ENCODE measurements around the gene GATAD1.
"Not testable (repeated sequence)": the region's sequence is repeated elsewhere in the genome, so short reads cannot be mapped to it uniquely, and the experiment has no call there.

Gene GATAD1

DNA sequence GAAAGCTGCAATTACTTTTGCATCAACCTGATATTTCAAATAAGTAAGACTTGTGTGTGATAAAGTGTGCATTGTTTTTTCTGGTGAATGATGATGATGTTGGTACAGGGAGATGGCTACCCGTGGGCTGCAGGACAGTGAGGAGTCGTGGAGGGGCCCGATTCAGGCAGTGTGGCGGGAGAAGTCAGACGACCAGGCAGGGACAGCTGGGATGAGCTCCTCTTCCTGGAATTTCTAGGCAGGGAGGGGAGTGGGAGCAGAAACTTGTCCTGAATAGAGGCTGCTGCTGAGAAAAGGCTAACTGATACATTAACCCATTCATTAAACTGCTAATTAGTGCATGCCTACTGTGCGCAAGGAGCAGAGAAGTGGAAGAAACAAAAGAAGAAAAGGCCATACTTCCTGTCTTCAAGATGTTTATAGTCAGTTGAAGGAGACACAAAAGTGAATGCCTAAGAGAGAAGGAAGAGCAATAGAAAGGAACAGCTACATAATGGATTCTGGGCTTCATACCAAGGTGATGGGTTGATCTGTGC, 9.3 kb upstream of the GATAD1 start:
- no peak for FAIRE-seq

DNA sequence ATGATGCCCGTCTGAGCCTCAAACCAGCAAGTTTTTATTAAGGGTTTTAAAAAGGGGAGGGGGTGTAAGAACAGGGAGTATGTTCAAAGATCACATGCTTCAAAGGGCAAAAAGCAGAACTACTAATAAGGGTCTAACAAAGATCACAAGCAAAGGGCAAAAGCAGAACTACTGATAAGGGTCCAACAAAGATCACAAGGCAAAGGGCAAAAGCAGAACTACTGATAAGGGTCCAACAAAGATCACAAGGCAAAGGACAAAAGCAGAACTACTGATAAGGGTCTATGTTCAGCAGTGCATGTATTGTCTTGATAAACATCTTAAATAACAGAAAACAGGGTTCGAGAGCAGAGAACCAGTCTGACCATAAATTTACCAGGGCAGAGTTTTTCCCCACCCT, 4.6 kb upstream of the GATAD1 start:
- not testable (repeated sequence) for FAIRE-seq

DNA sequence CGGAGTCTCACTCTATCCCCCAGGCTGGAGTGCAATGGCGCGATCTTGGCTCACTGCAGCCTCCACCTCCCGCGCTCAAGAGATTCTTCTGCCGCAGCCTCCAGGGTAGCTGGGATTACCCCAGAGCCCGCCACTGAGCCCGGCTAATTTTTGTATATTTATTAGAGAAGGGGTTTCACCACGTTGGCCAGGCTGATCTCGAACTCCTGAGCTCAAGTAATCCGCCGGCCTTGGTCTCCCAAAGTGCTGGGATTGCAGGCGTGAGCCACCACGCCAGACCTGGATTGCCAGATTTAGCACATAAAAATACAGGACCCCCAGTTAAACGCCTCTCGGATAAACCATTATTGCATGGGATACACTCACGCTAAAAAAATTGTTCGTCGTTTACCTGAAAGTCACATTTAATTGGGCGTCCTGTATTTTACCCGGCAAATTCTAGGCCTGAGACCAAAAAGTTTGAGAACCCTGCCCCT, 375 bp upstream of the GATAD1 start:
- FAIRE-seq = peak; percentile 69

DNA sequence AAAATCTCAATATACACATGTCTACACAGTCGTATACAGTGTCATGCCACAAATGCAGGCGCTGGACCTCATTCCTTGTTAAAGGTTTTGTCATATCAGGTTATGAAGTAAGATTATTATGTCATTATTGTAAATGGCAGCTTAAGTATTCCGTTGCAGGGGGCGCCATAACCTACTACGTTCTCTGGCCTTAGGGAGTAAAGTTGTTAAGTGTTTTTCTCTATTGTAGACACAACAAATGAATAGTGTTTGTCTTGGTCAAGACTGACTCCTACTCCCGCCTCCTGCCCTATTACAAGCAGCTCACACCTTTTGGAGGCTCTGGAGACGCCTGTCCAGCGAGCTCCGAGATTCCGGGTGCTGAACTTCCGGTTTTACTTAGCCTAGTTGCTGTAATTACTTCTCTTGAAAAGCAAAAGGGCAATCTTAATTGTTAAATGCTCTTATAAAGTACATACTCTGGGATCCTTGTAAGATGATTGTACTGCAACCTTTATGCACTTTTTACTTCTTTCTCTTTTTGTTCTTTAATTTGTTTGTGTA, 994 bp downstream of the GATAD1 start:
- no peak for FAIRE-seq

DNA sequence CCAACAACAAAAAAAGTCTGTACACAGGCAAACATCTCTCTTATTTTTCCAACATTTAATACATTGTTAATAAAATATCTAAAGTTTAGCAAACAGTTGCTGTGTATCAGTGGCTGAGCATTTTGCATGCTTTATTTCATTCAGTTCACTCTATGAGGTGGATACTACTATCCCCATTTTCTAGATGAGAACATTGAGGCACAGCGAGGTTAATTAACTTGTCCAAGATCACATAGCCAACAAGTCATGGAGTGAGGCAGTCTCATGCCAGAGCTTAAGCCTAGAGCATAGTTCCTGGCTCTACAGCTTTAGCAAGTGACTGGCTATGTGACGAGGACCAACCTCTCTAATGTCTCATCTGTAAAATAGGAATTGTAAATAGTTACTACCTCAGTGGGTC, 4.4 kb downstream of the GATAD1 start:
- FAIRE-seq = no peak

DNA sequence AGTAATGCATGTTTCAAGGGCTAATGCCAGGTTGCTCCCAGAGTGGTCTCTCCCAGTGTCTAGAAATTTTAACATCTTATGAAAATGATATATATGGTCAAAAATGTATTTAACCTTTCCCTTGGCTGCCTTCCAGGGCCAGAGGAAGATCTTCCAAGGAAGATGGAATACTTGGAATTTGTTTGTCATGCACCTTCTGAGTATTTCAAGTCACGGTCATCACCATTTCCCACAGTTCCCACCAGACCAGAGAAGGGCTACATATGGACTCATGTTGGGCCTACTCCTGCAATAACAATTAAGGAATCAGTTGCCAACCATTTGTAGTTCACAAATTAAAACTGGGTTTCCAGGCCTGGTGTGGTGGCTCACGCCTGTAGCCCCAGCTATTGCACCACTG, 9.0 kb downstream of the GATAD1 start:
- FAIRE-seq = no peak

DNA sequence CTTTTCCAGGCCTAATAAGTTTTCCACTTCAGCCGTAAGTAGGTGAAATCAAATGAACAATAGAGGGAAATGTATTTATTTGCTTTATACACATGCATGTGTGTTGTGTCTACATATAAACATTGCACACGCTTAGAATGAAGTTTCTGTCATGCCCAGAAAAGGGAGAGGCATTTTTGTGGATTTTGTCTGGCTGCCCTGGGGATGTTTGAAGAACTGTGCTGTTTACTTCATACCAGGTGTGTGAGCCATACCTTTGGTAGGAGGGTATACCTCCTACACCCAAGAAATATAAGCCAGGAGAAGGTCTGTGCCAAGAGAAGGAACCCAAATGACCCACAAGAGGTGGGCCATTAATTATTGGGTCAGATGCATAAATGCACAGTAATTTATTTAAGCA, 12.8 kb downstream of the GATAD1 start:
- no peak for FAIRE-seq

DNA sequence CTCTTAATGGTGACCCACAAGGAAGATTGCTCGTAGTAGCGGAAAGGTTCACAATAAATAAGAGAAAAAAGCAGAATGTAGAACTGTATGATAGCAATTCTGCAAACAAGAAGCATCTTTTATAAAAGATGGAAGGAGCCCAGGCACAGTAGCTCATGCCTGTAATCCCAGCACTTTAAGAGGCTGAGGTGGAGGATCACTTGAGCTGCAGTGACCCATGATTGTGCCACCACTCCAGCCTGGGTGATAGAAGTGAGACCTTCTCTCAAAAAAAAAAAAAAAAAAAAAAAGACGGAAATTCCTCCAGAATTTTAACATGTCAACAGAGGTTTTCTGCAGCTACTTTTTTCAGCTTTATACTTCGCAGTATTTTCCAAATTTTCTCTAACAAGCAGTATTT, 13.2 kb downstream of the GATAD1 start:
- no peak for FAIRE-seq

DNA sequence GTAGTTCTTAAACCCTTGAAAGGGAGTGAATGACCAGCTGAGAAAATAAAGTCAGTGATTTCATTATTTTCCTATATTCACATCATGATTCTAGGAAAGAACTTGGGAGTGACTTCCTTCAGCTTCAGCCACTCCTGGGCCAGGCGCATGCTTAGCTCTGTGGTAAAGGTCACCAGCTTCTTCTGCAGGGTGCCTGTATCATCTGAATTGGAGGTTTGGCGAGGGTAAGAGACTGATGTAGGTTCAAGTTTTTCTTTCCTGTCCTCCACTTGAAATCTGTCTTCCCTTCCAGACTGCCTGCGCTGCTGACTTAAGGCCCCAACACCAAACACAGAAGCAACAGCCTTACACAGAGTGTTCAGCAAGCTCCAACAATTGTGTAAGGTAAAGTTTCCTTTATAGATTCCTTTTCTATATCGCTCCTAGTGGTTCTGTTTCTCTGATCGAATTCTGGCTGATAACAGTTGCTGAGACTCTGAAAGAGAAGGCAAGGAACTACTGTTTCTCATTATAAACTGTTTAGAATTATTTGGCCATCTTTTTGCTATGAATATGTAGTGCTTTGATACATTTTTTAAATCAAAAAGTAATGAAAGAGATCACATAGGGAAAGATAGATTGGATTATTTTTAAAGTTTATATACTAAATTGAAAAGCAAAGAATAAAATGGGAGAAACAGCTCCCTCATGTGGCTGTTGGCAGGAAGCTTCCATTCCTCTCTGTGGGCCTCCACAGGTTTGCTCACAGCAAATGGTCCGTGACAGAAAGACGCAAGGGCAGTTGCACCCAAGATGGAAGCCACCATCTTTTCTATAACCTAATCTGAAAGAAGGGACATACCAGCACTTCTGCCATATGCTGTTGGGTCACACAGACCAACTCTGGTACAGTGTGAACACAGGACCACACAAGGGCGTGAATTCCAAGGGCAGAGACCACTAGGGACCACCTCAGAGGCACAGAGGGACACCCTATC, 14.0 kb downstream of the GATAD1 start:
- FAIRE-seq = no peak

DNA sequence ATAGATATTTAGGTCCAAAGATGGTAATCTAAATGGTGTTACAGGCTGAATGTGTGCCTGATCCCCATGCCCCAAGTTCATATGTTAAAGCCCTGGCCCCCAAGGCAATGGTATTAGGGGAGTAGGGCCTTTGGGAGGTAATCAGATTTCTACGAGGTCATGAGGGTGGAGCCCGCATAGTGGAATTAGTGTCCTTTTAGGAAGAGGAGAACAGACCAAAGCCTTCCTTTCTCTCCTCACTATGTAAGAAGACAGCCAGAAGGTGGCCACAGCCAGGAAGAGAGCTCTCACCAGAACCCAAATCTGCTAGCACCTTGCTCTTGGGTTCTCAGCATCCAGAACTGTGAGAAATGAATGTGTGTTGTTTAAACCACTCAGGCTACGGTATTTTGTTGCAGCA, 15.3 kb downstream of the GATAD1 start:
- FAIRE-seq = no peak

DNA sequence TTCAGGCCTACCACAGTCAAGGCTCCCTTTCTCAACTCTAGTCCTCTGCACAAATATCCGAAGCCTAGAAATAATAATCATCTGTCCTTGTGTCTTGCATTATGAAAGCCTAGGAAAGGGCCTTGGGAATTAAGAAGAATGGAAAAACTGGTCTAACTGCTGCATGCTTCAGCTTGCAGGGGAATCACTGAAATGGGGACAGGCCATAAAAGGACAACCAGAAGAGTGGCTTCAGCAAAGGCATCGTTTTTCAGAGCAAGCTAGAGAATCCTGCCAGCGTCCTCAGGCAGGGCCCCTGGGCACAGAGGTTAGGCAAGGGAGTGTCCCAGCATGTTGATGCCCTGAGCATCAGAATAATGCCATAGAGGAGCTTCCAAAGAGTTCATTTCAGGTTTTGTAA, 17.2 kb downstream of the GATAD1 start:
- FAIRE-seq = no peak

DNA sequence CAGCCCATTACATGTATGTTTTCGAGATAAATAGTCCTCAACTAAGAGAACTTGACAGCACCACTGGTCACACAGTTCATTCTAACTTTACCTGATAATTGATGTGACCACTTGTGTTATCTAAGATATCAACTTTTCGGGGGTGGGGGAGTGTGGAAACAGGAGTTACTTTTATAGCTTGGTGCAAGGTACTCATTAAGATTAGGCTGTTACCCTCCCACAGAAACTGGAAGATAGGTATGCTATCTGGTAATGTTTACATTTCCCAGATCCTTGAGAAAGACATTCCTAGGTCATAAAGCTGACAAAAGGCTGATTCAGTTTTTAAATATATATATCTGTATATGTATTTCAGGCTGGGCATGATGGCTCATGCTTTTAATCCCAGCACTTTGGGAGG, 19.4 kb downstream of the GATAD1 start:
- no peak for FAIRE-seq

DNA sequence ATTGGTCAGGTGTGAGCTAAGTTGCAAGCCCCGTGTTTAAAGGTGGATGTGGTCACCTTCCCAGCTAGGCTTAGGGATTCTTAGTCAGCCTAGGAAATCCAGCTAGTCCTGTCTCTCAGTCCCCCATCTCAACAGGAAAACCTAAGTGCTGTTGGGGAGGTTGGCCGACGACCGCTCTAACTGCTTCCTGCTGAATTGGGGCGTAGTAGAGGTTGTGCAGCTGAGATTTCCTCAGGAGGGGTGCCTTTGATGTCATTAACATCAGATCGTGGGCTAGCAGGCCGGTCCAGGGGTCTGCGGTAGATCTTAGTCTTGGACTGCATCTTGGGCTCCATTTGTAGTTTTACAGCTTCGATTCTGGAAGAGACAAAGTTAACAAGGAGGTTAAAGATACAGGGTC, 21.3 kb downstream of the GATAD1 start:
- FAIRE-seq = not testable (repeated sequence)

DNA sequence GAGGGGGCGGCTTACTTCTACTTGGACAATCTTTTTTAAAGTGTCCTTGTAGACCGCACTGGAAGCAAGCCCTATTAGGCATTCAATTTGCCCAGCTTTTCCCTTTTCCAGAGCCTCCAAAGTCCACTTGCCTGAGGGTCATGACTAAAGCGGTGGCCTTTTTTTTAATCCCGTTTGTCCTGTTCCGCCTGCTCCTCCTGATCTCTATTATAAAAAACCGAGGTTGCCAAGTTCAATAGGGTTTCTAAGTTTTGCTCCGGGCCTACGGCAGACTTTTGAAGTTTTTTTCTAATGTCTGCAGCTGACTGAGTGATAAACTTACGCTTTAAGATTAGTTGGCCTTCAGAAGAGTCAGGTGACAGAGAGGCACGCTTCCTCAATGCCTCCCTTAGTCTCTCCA, 26.7 kb downstream of the GATAD1 start:
- not testable (repeated sequence) for FAIRE-seq

DNA sequence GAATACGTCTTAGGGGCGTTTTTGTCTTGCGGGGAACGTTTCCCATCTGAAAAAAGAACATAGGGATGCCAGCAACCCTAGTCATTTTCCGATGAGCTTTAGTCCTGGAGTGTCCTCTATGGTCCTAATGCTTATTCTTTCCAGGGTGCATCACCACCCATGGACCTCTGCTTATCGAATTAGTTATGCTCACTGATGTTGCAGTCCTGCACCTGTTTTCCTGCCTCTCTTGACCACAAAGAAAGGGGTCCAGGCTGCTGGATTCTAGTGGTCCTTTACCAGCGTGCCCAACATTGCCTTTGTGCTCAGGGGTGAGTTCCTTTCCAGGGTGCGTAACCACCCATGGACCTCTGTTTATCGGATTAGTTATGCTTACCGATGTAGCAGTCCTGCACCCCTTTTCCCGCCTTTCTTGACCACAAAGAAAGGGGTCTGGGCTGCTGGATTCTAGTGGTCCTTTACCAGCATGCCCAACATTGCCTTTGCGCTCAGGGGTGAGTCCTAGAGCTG, 28.0 kb downstream of the GATAD1 start:
- FAIRE-seq = not testable (repeated sequence)

DNA sequence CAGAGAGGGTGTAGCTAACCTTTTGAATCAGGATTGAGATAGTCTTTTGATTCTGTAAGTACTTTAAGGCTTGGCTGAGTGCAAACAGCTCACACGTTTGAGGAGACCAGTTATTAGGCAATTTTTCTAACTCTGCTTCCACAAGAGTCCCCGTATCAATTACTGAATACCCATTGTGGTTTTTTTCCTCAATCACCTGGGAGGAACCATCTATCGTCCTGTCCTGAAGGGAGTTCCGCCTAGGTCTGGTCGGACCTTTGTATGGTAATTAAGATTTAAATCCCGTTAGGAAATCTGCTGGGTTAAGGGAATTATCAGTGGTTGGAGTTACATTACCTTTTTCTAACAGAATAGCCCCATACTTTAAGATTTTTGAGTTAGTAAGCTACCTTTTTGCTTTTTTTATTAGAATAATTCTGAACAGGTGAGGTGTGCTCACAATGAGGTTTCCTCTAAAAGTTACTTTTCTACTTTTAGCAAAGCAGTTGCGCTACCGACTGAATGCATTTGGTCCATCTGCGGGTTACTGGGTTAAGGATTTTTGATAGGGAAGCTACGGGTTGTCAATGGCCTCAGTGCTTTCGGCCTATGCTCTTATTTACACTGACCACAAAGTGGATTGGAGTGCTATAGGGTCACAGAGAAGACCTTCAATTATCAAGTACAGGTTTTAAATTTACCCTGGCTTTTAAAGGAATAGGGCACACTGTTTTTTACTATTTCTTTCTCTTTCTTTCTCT, 28.7 kb downstream of the GATAD1 start:
- not testable (repeated sequence) for FAIRE-seq

DNA sequence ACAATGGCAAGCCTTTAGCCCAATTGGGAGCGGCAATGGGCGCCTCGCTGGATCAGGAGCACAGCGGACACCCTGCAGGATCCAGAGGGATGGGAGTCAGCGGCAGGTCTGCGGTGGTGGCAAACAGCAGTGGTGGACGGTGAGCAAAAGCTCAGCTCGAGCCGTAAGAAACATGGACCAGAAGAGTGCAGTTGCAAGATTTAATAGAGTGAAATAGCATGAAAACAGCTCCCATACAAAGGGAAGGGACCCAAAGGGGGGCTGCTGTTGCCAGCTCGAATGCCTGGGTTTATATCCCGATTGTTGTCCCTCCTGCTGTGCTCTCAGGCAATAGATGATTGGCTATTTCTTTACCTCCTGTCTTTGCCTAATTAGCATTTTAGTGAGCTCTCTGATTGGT, 30.4 kb downstream of the GATAD1 start, which contains the start of gene ERVW-1:
Gene ERVW-1 (minus strand): TSS at position 266 of the 400 bp plus-strand sequence. CDS start 7,565 bp downstream, outside the sequence.
- FAIRE-seq = not testable (repeated sequence)

DNA sequence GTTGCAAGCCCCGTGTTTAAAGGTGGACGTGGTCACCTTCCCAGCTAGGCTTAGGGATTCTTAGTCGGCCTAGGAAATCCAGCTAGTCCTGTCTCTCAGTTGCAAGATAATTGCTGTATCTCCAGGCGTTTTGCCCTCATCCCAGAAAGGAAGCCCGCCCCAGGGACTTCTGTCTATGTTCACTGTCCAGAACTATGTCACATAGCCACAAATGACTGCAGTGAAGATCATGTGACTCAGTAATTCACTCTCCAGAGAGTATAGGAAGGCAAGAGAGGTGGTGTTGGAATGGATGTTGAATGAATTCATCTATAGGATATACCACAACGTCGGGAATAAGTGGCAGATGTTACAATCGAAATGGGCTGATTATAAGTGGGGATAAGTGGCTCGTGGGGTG, 30.8 kb downstream of the GATAD1 start:
- FAIRE-seq = no peak

DNA sequence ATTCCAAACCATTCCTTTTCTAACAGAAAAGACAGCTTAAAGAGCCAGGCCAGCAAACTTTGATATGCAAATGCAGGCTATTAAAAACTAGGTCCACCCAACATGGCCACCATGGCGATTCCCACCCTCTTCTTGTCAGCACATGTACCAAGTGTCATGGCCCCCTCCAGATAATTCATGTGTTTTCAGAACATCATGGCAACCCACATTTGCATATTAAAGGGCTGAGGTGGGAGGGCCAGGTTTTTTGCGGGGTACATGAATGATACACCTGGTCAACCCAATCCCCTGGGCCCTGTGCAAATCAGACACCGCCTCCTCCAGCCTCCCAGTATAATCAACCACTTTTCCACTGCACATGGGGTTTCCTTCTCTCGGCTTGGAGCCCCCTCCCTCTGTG, 31.4 kb downstream of the GATAD1 start:
- FAIRE-seq = no peak

DNA sequence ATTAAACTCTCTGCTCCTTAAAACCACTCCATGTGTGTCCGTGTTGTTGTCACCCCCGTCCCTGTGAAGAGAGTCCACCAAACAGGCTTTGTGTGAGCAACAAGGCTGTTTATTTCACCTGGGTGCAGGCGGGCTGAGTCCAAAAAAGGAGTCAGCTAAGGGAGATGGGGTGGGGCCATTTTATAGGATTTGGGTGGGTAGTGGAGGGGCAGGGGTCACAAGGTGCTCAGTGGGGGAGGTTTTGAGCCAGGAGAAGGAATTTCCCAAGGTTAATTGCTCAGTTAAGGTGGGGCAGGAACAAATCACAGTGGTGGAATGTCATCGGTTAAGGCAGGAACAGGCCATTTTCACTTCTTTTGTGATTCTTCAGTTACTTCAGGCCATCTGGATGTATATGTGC, 31.9 kb downstream of the GATAD1 start:
- not testable (repeated sequence) for FAIRE-seq

DNA sequence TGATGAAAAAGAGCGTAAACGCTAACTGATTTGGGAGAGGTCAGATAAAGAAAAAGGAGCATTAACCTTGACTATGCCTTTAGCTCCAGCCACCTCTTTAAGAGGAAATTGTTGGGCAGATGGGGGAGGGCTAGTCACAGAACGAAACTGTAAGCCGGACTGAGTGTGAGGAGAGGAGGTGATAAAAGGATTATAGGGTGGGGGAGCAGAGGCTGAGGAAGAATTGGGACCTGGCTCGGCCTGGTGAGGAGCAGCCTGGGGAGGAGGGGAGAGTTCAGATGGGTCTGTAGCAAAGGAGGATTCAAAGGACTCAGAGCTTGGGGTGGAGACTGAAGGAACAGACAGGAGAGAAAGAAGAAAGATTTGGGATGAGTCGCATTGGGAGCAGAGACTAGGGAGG, 36.3 kb downstream of the GATAD1 start:
- FAIRE-seq = not testable (repeated sequence)

DNA sequence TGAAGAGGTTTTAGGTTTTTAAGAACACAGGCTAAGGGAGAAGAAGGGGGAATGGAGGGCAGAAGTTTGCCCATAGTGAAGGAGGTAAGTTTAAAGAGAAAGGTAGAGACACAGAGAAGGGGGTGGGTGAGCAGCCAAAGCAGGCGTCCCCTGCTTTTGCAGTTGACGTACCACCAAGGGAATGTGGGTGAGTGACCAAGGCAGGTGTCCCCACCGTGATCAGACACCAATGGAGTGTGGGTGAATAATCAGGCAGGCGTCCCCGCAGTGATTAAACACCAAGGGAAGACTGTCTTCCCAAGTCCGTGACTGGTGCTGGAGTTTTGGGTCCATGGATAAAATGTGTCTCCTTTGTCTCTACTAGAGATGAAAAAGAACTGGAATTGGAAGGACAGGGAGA, 36.9 kb downstream of the GATAD1 start:
- FAIRE-seq = not testable (repeated sequence)
